HEK293 (cell line): ENCODE data around the gene GLOD4.
A peak's percentile ranks its signal among the peaks of the same experiment; 100 is the strongest.

Experiments used
- CTCF ChIA-PET: fragments of 350-600 bp; formaldehyde crosslinking; extraction: SDS; loops from one replicate; lab custom pipeline; 2021; ENCODE audit warnings: antibody characterized with exemption; lab: Yijun Ruan, JAX
- POLR2A ChIA-PET: fragments of 300-600 bp; formaldehyde crosslinking; extraction: SDS; loops from one replicate; lab custom pipeline; 2020; ENCODE audit warnings: antibody characterized with exemption, inconsistent platforms; lab: Yijun Ruan, JAX
- H3K27ac ChIP-seq: fragments of 200-500 bp; sonication (Bioruptor generic); 2 replicates; pipeline ENCODE4 v1.5.1; 2014; ENCODE audit warnings: low read depth, low read length, control low read depth, inconsistent platforms; ENCODE audit errors: extremely low read depth
- H3K36me3 ChIP-seq, 2 experiments: fragments of 200-500 bp in 1 of 2; sonication (Bioruptor generic) in 1 of 2; 1 replicate in 1 of 2; 2 replicates in 1 of 2; pipeline ENCODE4 v1.5.1; 2014 to 2017; ENCODE audit warnings: inconsistent platforms in 2 of 2, low read length in 2 of 2; ENCODE audit not compliant: control insufficient read depth in 2 of 2, insufficient read depth in 1 of 2
- H3K4me1 ChIP-seq: fragments of 200-500 bp; sonication (Bioruptor generic); 2 replicates; pipeline ENCODE4 v1.5.1; 2014; ENCODE audit warnings: mild to moderate bottlenecking, low read length, inconsistent platforms; ENCODE audit not compliant: control insufficient read depth, insufficient read depth
- H3K4me3 ChIP-seq: 2 replicates; pipeline ENCODE4 v1.5.1; 2011; ENCODE audit warnings: low read depth, mild to moderate bottlenecking, control low read depth, low read length, moderate library complexity
- H3K9me3 ChIP-seq: fragments of 200-500 bp; sonication (Bioruptor generic); 2 replicates; pipeline ENCODE4 v1.5.1; 2014; ENCODE audit warnings: low read depth, low read length, inconsistent platforms; ENCODE audit not compliant: control insufficient read depth, insufficient read depth
- GLI4 ChIP-seq: fragments of 450-650 bp; formaldehyde crosslinking; IDR thresholded peaks from 2 replicates; pipeline ENCODE4 v1.5.1; 2016; ENCODE audit warnings: missing biosample characterization, missing genetic modification characterization
- GLIS1 ChIP-seq: fragments of 450-650 bp; formaldehyde crosslinking; IDR thresholded peaks from 2 replicates; pipeline ENCODE4 v1.5.1; 2016; ENCODE audit warnings: missing biosample characterization, missing genetic modification characterization
- GLIS2 ChIP-seq: fragments of 450-650 bp; formaldehyde crosslinking; IDR thresholded peaks from 2 replicates; pipeline ENCODE4 v1.5.1; 2016; ENCODE audit warnings: missing biosample characterization, missing genetic modification characterization
- OVOL3 ChIP-seq: fragments of 450-650 bp; formaldehyde crosslinking; IDR thresholded peaks from 2 replicates; pipeline ENCODE4 v1.5.1; 2016; ENCODE audit warnings: missing biosample characterization, missing genetic modification characterization
- SALL2 ChIP-seq: fragments of 450-650 bp; formaldehyde crosslinking; IDR thresholded peaks from 2 replicates; pipeline ENCODE4 v1.5.0; 2017; ENCODE audit warnings: missing biosample characterization, mild to moderate bottlenecking, missing genetic modification characterization, borderline replicate concordance
- SCRT2 ChIP-seq: fragments of 450-650 bp; formaldehyde crosslinking; IDR thresholded peaks from 2 replicates; pipeline ENCODE4 v1.5.1; 2016; ENCODE audit warnings: missing biosample characterization, missing genetic modification characterization
- SP2 ChIP-seq: fragments of 450-650 bp; formaldehyde crosslinking; IDR thresholded peaks from 2 replicates; pipeline ENCODE4 v1.5.1; 2016; ENCODE audit warnings: missing biosample characterization, missing genetic modification characterization
- SP7 ChIP-seq: fragments of 450-650 bp; formaldehyde crosslinking; IDR thresholded peaks from 2 replicates; pipeline ENCODE4 v1.5.1; 2016; ENCODE audit warnings: missing biosample characterization, missing genetic modification characterization
- WT1 ChIP-seq: fragments of 450-650 bp; formaldehyde crosslinking; IDR thresholded peaks from 2 replicates; pipeline ENCODE4 v1.5.1; 2016; ENCODE audit warnings: missing biosample characterization, missing genetic modification characterization
- ZBTB48 ChIP-seq: fragments of 450-650 bp; formaldehyde crosslinking; IDR thresholded peaks from 2 replicates; pipeline ENCODE4 v1.5.1; 2016; ENCODE audit warnings: missing biosample characterization, missing genetic modification characterization
- ZFP3 ChIP-seq: fragments of 450-650 bp; formaldehyde crosslinking; IDR thresholded peaks from 2 replicates; pipeline ENCODE4 v1.5.1; 2016; ENCODE audit warnings: low read depth, missing biosample characterization, missing genetic modification characterization
- ZIC2 ChIP-seq: fragments of 450-650 bp; formaldehyde crosslinking; IDR thresholded peaks from 2 replicates; pipeline ENCODE4 v1.5.1; 2016; ENCODE audit warnings: missing biosample characterization, missing genetic modification characterization
- ZNF138 ChIP-seq: fragments of 450-650 bp; formaldehyde crosslinking; IDR thresholded peaks from 2 replicates; pipeline ENCODE4 v1.5.1; 2016; ENCODE audit warnings: missing biosample characterization, missing genetic modification characterization, borderline replicate concordance
- ZNF146 ChIP-seq: fragments of 450-650 bp; formaldehyde crosslinking; IDR thresholded peaks from 2 replicates; pipeline ENCODE4 v1.5.1; 2016; ENCODE audit warnings: missing biosample characterization, missing genetic modification characterization
- ZNF174 ChIP-seq: fragments of 450-650 bp; formaldehyde crosslinking; IDR thresholded peaks from 2 replicates; pipeline ENCODE4 v1.5.0; 2017; ENCODE audit warnings: missing biosample characterization, mild to moderate bottlenecking, missing genetic modification characterization
- ZNF311 ChIP-seq: fragments of 450-650 bp; formaldehyde crosslinking; IDR thresholded peaks from 2 replicates; pipeline ENCODE4 v1.5.1; 2017; ENCODE audit warnings: missing biosample characterization, missing genetic modification characterization, borderline replicate concordance
- ZNF335 ChIP-seq: fragments of 450-650 bp; formaldehyde crosslinking; conservative IDR thresholded peaks from 2 replicates; pipeline ENCODE4 v1.5.1; 2016; ENCODE audit warnings: missing biosample characterization, missing genetic modification characterization
- ZNF394 ChIP-seq: fragments of 450-650 bp; formaldehyde crosslinking; IDR thresholded peaks from 2 replicates; pipeline ENCODE4 v1.5.1; 2016; ENCODE audit warnings: missing biosample characterization, missing genetic modification characterization, mild to moderate bottlenecking, moderate library complexity, borderline replicate concordance
- ZNF404 ChIP-seq: fragments of 450-650 bp; formaldehyde crosslinking; IDR thresholded peaks from 2 replicates; pipeline ENCODE4 v1.5.1; 2017; ENCODE audit warnings: missing biosample characterization, missing genetic modification characterization
- ZNF777 ChIP-seq: fragments of 450-650 bp; formaldehyde crosslinking; IDR thresholded peaks from 2 replicates; pipeline ENCODE4 v1.5.1; 2017; ENCODE audit warnings: missing biosample characterization, missing genetic modification characterization, borderline replicate concordance
- ZNF791 ChIP-seq: fragments of 450-650 bp; formaldehyde crosslinking; IDR thresholded peaks from 2 replicates; pipeline ENCODE4 v1.5.1; 2016; ENCODE audit warnings: missing biosample characterization, missing genetic modification characterization
- ZNF792 ChIP-seq: fragments of 450-650 bp; formaldehyde crosslinking; IDR thresholded peaks from 2 replicates; pipeline ENCODE4 v1.5.1; 2016; ENCODE audit warnings: missing biosample characterization, missing genetic modification characterization
- ZNF830 ChIP-seq: fragments of 450-650 bp; IDR thresholded peaks from 2 replicates; pipeline ENCODE4 v1.5.0; 2018; ENCODE audit warnings: missing biosample characterization, missing genetic modification characterization, low read depth, mild to moderate bottlenecking, moderate library complexity
- TF ChIP-seq, protein P1 (sequence below): fragments of 450-650 bp; formaldehyde crosslinking; optimal IDR thresholded peaks from 2 replicates; pipeline ENCODE3; 2016; ENCODE audit warnings: missing biosample characterization, mild to moderate bottlenecking, missing genetic modification characterization
- TF ChIP-seq, protein P2 (sequence below): fragments of 450-650 bp; formaldehyde crosslinking; IDR thresholded peaks from 2 replicates; pipeline ENCODE4 v1.5.1; 2016; ENCODE audit warnings: missing biosample characterization, missing genetic modification characterization
- TF ChIP-seq, protein P3 (sequence below): fragments of 450-650 bp; formaldehyde crosslinking; IDR thresholded peaks from 2 replicates; pipeline ENCODE4 v1.5.1; 2016; ENCODE audit warnings: missing biosample characterization, missing genetic modification characterization
- TF ChIP-seq, protein P4 (sequence below): fragments of 450-650 bp; formaldehyde crosslinking; IDR thresholded peaks from 2 replicates; pipeline ENCODE4 v1.5.1; 2016; ENCODE audit warnings: missing biosample characterization, missing genetic modification characterization

The GLOD4 gene

GRCh38 chr17:732067-732901 is 49.8 kb downstream of the GLOD4 start, which contains the start of gene TLCD3A (continued):
- TF ChIP-seq, protein P1, sequence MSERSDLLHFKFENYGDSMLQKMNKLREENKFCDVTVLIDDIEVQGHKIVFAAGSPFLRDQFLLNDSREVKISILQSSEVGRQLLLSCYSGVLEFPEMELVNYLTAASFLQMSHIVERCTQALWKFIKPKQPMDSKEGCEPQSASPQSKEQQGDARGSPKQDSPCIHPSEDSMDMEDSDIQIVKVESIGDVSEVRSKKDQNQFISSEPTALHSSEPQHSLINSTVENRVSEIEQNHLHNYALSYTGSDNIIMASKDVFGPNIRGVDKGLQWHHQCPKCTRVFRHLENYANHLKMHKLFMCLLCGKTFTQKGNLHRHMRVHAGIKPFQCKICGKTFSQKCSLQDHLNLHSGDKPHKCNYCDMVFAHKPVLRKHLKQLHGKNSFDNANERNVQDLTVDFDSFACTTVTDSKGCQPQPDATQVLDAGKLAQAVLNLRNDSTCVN = peak; percentile 70
- TF ChIP-seq ZNF830 (tag by site-specific recombination) (no peak), SP2 (tag by site-specific recombination) (peak; percentile 73), WT1 (no peak), ZNF311 (tag by site-specific recombination) (no peak), ZNF791 (no peak), ZNF174 (tag by site-specific recombination) (no peak), SALL2 (tag by site-specific recombination) (no peak), SCRT2 (no peak), GLI4 (tag by site-specific recombination) (0 out of 2 replicates have a peak, but pooled peaks have one; percentile 24), SP7 (tag by site-specific recombination) (peak; percentile 56; the same call in 1 of the 2 replicates), ZNF138 (tag by site-specific recombination) (no peak), ZNF335 (tag by site-specific recombination) (no peak), OVOL3 (tag by site-specific recombination) (no peak), ZNF792 (tag by site-specific recombination) (no peak), ZNF404 (tag by site-specific recombination) (no peak), ZFP3 (tag by site-specific recombination) (no peak)
- TF ChIP-seq, protein P2, sequence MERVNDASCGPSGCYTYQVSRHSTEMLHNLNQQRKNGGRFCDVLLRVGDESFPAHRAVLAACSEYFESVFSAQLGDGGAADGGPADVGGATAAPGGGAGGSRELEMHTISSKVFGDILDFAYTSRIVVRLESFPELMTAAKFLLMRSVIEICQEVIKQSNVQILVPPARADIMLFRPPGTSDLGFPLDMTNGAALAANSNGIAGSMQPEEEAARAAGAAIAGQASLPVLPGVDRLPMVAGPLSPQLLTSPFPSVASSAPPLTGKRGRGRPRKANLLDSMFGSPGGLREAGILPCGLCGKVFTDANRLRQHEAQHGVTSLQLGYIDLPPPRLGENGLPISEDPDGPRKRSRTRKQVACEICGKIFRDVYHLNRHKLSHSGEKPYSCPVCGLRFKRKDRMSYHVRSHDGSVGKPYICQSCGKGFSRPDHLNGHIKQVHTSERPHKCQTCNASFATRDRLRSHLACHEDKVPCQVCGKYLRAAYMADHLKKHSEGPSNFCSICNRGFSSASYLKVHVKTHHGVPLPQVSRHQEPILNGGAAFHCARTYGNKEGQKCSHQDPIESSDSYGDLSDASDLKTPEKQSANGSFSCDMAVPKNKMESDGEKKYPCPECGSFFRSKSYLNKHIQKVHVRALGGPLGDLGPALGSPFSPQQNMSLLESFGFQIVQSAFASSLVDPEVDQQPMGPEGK (tag by site-specific recombination) = peak; percentile 92

DNA sequence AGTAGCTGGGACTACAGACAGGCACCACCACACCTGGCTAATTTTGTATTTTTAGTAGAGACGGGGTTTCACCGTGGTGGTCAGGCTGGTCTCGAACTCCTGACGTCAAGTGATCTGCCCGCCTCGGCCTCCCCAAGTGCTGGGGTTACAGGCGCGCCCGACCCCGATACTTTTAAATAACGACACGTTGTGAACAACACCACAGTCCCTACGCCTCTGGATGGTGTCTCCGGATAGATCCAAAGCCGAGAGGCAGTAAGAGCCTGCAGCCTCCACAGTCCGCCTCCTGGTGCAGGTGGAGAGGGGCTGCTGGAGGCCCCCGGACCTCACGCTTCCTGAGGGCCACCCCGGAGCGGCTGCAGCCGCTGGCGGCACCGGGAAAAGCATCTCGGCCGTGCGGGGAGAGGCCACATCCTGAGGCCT is 50.4 kb downstream of the GLOD4 start:
- peaks cover 25 to 32% of the 10 kb centered on the region in 2 experiments for H3K36me3 ChIP-seq
- TF ChIP-seq ZNF335 (tag by site-specific recombination) (peak; percentile 77), ZNF394 (tag by site-specific recombination) (0 out of 2 replicates have a peak, but pooled peaks have one; percentile 25), ZNF777 (0 out of 2 replicates have a peak, but pooled peaks have one; percentile 58), GLIS1 (tag by site-specific recombination) (peak; percentile 96; the same call in 1 of the 2 replicates), ZNF791 (no peak), ZBTB48 (peak; percentile 63; the same call in 1 of the 2 replicates), ZNF146 (tag by site-specific recombination) (no peak; the same call in 1 of the 2 replicates), GLIS2 (peak; percentile 94), ZIC2 (peak; percentile 95; the same call in 1 of the 2 replicates)
- TF ChIP-seq, protein P3, sequence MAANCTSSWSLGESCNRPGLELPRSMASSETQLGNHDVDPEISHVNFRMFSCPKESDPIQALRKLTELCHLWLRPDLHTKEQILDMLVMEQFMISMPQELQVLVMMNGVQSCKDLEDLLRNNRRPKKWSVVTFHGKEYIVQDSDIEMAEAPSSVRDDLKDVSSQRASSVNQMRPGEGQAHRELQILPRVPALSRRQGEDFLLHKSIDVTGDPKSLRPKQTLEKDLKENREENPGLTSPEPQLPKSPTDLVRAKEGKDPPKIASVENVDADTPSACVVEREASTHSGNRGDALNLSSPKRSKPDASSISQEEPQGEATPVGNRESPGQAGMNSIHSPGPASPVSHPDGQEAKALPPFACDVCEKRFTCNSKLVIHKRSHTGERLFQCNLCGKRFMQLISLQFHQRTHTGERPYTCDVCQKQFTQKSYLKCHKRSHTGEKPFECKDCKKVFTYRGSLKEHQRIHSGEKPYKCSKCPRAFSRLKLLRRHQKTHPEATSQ = 0 out of 2 replicates have a peak, but pooled peaks have one; percentile 11
- TF ChIP-seq, protein P4, sequence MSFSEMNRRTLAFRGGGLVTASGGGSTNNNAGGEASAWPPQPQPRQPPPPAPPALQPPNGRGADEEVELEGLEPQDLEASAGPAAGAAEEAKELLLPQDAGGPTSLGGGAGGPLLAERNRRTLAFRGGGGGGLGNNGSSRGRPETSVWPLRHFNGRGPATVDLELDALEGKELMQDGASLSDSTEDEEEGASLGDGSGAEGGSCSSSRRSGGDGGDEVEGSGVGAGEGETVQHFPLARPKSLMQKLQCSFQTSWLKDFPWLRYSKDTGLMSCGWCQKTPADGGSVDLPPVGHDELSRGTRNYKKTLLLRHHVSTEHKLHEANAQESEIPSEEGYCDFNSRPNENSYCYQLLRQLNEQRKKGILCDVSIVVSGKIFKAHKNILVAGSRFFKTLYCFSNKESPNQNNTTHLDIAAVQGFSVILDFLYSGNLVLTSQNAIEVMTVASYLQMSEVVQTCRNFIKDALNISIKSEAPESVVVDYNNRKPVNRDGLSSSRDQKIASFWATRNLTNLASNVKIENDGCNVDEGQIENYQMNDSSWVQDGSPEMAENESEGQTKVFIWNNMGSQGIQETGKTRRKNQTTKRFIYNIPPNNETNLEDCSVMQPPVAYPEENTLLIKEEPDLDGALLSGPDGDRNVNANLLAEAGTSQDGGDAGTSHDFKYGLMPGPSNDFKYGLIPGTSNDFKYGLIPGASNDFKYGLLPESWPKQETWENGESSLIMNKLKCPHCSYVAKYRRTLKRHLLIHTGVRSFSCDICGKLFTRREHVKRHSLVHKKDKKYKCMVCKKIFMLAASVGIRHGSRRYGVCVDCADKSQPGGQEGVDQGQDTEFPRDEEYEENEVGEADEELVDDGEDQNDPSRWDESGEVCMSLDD = peak; percentile 15; the same call in 1 of the 2 replicates
- TF ChIP-seq, all 188 proteins: peak for 9
- ChIA-PET CTCF (interaction anchor here (0.7 kb wide), 1 partner anchor 299 kb away, joined by 3 read pairs; no protein-coding TSS in a partner anchor), POLR2A (interaction anchor here (1.4 kb wide), 1 partner anchor 17 kb away, joined by 5 read pairs; the partner anchor contains the start of gene VPS53)
- Histone ChIP-seq H3K4me1 (no peaks in the 10 kb centered on the region; the same call in 1 of the 2 replicates), H3K4me3 (peak overlapping the region; percentile 67), H3K9me3 (no peaks in the 10 kb centered on the region), H3K27ac (peak overlapping the region; percentile 83)
